ENCODE data around the gene CDAN1.
"Not testable (repeated sequence)": the region's sequence is repeated elsewhere in the genome, so short reads cannot be mapped to it uniquely, and the experiment has no call there.

CDAN1 gene

DNA sequence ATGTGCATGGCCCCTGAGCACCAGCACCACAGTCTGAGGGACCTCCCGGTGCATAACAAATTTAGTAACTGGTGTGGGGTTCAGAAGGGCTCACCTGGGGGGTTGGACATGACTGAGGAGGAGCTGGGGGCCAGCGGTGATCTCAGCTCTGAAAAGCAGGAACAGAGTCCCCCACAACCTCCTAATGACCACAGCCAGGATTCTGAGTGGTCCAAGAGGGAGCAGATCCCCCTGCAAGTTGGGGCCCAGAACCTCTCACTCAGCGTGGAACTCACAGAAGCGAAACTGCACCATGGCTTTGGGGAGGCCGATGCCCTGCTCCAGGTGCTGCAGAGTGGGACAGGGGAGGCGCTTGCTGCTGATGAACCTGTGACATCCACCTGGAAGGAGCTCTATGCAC, 43.0 kb downstream of the CDAN1 start:
- Histone ChIP-seq H3K27me3 (replicated peaks; ENCODE audit: control insufficient read depth, insufficient read depth, low read length, poor library complexity, severe bottlenecking) (no peaks in the 10 kb centered on the region), H3K4me1 (ENCODE audit: control insufficient read depth, insufficient read depth, low read length, poor library complexity, severe bottlenecking) (no peaks in the 10 kb centered on the region), H3K27ac (ENCODE audit: insufficient read depth, low read length, poor library complexity, severe bottlenecking) (no peak overlapping the region), H3K4me3 (ENCODE audit: insufficient read depth, low read depth, low read length, poor library complexity, severe bottlenecking) (no peak overlapping the region), H3K9me3 (ENCODE audit: control insufficient read depth, low read length) (no peaks in the 10 kb centered on the region), H3K36me3 (ENCODE audit: control insufficient read depth, insufficient read depth, low read length) (no peaks in the 10 kb centered on the region)
- no peak for DNase-seq

GRCh38 chr15:42693496-42693895, 43.4 kb downstream of the CDAN1 start:
- Histone ChIP-seq H3K27me3 (replicated peaks; ENCODE audit: control insufficient read depth, insufficient read depth, low read length, poor library complexity, severe bottlenecking) (no peaks in the 10 kb centered on the region), H3K36me3 (ENCODE audit: control insufficient read depth, insufficient read depth, low read length) (no peaks in the 10 kb centered on the region), H3K4me3 (ENCODE audit: insufficient read depth, low read depth, low read length, poor library complexity, severe bottlenecking) (no peak overlapping the region), H3K27ac (ENCODE audit: insufficient read depth, low read length, poor library complexity, severe bottlenecking) (no peak overlapping the region), H3K4me1 (ENCODE audit: control insufficient read depth, insufficient read depth, low read length, poor library complexity, severe bottlenecking) (no peaks in the 10 kb centered on the region), H3K9me3 (ENCODE audit: control insufficient read depth, low read length) (no peaks in the 10 kb centered on the region)
- no peak for DNase-seq

DNA sequence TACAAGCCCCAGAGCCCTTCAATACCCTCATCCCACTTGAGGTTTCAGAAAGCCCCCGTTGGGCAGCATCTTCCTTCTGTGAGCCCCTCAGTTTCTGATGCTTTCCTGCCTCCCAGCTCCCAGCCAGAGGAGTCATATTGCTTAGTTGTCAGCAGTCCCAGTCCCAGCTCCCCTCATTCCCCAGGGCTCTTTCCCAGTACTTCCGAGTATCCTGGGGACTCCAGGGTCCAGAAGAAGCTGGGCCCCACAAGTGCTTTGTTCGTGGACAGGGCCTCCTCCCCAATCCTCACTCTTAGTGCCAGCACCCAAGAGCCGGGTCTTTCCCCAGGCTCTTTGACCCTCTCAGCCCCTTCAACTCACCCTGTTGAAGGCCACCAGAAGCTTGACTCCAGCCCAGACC, 43.9 kb downstream of the CDAN1 start:
- Histone ChIP-seq H3K36me3 (ENCODE audit: control insufficient read depth, insufficient read depth, low read length) (no peaks in the 10 kb centered on the region), H3K4me3 (ENCODE audit: insufficient read depth, low read depth, low read length, poor library complexity, severe bottlenecking) (no peak overlapping the region), H3K27ac (ENCODE audit: insufficient read depth, low read length, poor library complexity, severe bottlenecking) (no peak overlapping the region), H3K27me3 (replicated peaks; ENCODE audit: control insufficient read depth, insufficient read depth, low read length, poor library complexity, severe bottlenecking) (no peaks in the 10 kb centered on the region), H3K4me1 (ENCODE audit: control insufficient read depth, insufficient read depth, low read length, poor library complexity, severe bottlenecking) (no peaks in the 10 kb centered on the region), H3K9me3 (ENCODE audit: control insufficient read depth, low read length) (no peaks in the 10 kb centered on the region)
- no peak for DNase-seq

- no peak for DNase-seq
- H3K27ac ChIP-seq (ENCODE audit: insufficient read depth, low read length, poor library complexity, severe bottlenecking) = no peak overlapping the region
- H3K36me3 ChIP-seq (ENCODE audit: control insufficient read depth, insufficient read depth, low read length) = no peaks in the 10 kb centered on the region
- no peak overlapping the region for H3K4me3 ChIP-seq (ENCODE audit: insufficient read depth, low read depth, low read length, poor library complexity, severe bottlenecking)
- H3K27me3 ChIP-seq (replicated peaks; ENCODE audit: control insufficient read depth, insufficient read depth, low read length, poor library complexity, severe bottlenecking) = no peaks in the 10 kb centered on the region
- H3K9me3 ChIP-seq (ENCODE audit: control insufficient read depth, low read length) = no peaks in the 10 kb centered on the region
- no peaks in the 10 kb centered on the region for H3K4me1 ChIP-seq (ENCODE audit: control insufficient read depth, insufficient read depth, low read length, poor library complexity, severe bottlenecking)
Observed at GRCh38 chr15:42692536-42692935, 44.4 kb downstream of the CDAN1 start.

DNA sequence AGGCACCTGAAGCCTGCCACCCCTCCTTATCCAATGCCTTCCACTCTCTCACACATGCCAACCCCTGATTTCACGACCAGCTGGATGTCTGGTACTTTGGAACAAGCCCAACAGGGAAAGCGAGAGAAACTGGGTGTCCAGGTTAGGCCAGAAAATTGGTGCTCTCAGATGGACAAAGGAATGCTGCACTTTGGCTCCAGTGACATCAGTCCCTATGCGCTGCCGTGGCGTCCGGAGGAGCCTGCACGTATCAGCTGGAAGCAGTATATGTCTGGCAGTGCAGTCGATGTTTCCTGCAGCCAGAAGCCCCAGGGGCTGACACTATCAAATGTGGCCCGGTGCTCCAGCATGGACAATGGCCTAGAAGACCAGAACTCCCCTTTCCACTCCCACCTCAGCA, 45.2 kb downstream of the CDAN1 start:
- H3K9me3 ChIP-seq (ENCODE audit: control insufficient read depth, low read length) = no peaks in the 10 kb centered on the region
- DNase-seq = no peak
- no peaks in the 10 kb centered on the region for H3K4me1 ChIP-seq (ENCODE audit: control insufficient read depth, insufficient read depth, low read length, poor library complexity, severe bottlenecking)
- H3K27ac ChIP-seq (ENCODE audit: insufficient read depth, low read length, poor library complexity, severe bottlenecking) = no peak overlapping the region
- no peaks in the 10 kb centered on the region for H3K27me3 ChIP-seq (replicated peaks; ENCODE audit: control insufficient read depth, insufficient read depth, low read length, poor library complexity, severe bottlenecking)
- no peak overlapping the region for H3K4me3 ChIP-seq (ENCODE audit: insufficient read depth, low read depth, low read length, poor library complexity, severe bottlenecking)
- H3K36me3 ChIP-seq (ENCODE audit: control insufficient read depth, insufficient read depth, low read length) = no peaks in the 10 kb centered on the region

DNA sequence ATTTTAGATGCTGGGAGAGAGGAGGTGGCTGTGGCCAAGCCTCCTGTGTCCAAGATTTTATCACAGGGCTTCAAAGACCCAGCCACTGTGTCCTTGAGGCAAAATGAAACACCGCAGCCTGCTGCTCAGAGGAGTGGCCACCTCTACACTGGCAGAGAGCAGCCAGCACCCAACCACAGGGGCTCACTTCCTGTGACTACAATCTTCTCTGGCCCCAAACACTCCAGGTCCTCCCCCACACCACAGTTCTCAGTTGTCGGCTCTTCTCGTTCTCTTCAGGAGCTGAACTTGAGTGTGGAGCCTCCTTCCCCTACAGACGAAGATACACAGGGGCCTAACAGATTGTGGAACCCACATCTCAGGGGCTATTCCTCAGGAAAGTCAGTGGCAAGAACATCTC, 45.6 kb downstream of the CDAN1 start:
- DNase-seq = no peak

GRCh38 chr15:42688301-42688700, 48.6 kb downstream of the CDAN1 start:
- DNase-seq = no peak
- H3K36me3 ChIP-seq (ENCODE audit: control insufficient read depth, insufficient read depth, low read length) = no peaks in the 10 kb centered on the region
- no peak overlapping the region for H3K4me3 ChIP-seq (ENCODE audit: insufficient read depth, low read depth, low read length, poor library complexity, severe bottlenecking)
- H3K27ac ChIP-seq (ENCODE audit: insufficient read depth, low read length, poor library complexity, severe bottlenecking) = no peak overlapping the region
- H3K27me3 ChIP-seq (replicated peaks; ENCODE audit: control insufficient read depth, insufficient read depth, low read length, poor library complexity, severe bottlenecking) = no peaks in the 10 kb centered on the region
- H3K4me1 ChIP-seq (ENCODE audit: control insufficient read depth, insufficient read depth, low read length, poor library complexity, severe bottlenecking) = no peaks in the 10 kb centered on the region
- no peaks in the 10 kb centered on the region for H3K9me3 ChIP-seq (ENCODE audit: control insufficient read depth, low read length)

More for the DNA sequence above, 45.6 kb downstream of the CDAN1 start:
- Histone ChIP-seq H3K4me1 (ENCODE audit: control insufficient read depth, insufficient read depth, low read length, poor library complexity, severe bottlenecking) (no peaks in the 10 kb centered on the region), H3K4me3 (ENCODE audit: insufficient read depth, low read depth, low read length, poor library complexity, severe bottlenecking) (no peak overlapping the region), H3K36me3 (ENCODE audit: control insufficient read depth, insufficient read depth, low read length) (no peaks in the 10 kb centered on the region), H3K27me3 (replicated peaks; ENCODE audit: control insufficient read depth, insufficient read depth, low read length, poor library complexity, severe bottlenecking) (no peaks in the 10 kb centered on the region), H3K9me3 (ENCODE audit: control insufficient read depth, low read length) (no peaks in the 10 kb centered on the region), H3K27ac (ENCODE audit: insufficient read depth, low read length, poor library complexity, severe bottlenecking) (no peak overlapping the region)

DNA sequence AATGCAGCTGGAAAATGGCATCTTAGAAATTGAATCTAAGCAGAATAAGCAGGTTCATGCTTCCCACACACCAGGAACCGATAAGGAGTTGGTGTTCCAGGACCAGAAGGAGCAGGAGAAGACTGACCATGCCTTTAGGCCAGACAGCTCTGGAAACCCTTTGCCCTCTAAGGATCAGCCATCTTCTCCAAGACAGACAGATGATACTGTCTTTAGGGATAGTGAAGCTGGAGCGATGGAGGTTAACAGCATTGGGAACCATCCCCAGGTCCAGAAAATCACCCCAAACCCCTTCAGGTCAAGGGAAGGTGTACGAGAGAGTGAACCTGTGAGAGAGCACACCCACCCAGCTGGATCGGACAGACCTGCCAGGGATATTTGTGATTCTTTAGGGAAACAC, 49.2 kb downstream of the CDAN1 start:
- H3K36me3 ChIP-seq (ENCODE audit: control insufficient read depth, insufficient read depth, low read length) = no peaks in the 10 kb centered on the region

DNA sequence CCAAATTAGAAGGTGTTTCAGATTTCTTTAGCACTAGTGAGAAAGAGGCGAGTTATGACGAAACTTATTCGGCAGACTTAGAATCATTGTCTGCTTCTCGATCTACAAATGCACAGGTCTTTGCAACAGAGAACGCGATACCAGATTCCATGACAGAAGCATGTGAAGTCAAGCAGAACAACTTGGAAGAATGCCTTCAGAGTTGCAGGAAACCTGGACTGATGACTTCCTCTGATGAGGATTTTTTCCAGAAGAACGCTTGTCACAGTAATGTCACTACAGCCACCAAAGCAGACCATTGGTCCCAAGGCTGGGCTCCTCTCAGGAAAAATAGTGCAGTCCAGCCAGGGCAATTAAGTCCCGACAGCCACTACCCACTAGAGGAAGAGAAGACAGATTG, 50.6 kb downstream of the CDAN1 start:
- H3K4me1 ChIP-seq (ENCODE audit: control insufficient read depth, insufficient read depth, low read length, poor library complexity, severe bottlenecking) = no peaks in the 10 kb centered on the region
- no peaks in the 10 kb centered on the region for H3K27me3 ChIP-seq (replicated peaks; ENCODE audit: control insufficient read depth, insufficient read depth, low read length, poor library complexity, severe bottlenecking)
- H3K27ac ChIP-seq (ENCODE audit: insufficient read depth, low read length, poor library complexity, severe bottlenecking) = no peak overlapping the region
- DNase-seq = no peak
- H3K9me3 ChIP-seq (ENCODE audit: control insufficient read depth, low read length) = no peaks in the 10 kb centered on the region
- H3K36me3 ChIP-seq (ENCODE audit: control insufficient read depth, insufficient read depth, low read length) = no peaks in the 10 kb centered on the region
- no peak overlapping the region for H3K4me3 ChIP-seq (ENCODE audit: insufficient read depth, low read depth, low read length, poor library complexity, severe bottlenecking)

More for the DNA sequence above, 49.2 kb downstream of the CDAN1 start:
- H3K27me3 ChIP-seq (replicated peaks; ENCODE audit: control insufficient read depth, insufficient read depth, low read length, poor library complexity, severe bottlenecking) = no peaks in the 10 kb centered on the region
- no peak overlapping the region for H3K27ac ChIP-seq (ENCODE audit: insufficient read depth, low read length, poor library complexity, severe bottlenecking)
- no peaks in the 10 kb centered on the region for H3K9me3 ChIP-seq (ENCODE audit: control insufficient read depth, low read length)
- no peaks in the 10 kb centered on the region for H3K4me1 ChIP-seq (ENCODE audit: control insufficient read depth, insufficient read depth, low read length, poor library complexity, severe bottlenecking)
- DNase-seq = no peak
- no peak overlapping the region for H3K4me3 ChIP-seq (ENCODE audit: insufficient read depth, low read depth, low read length, poor library complexity, severe bottlenecking)

GRCh38 chr15:42681119-42681518, 55.8 kb downstream of the CDAN1 start:
- H3K27me3 ChIP-seq (replicated peaks; ENCODE audit: control insufficient read depth, insufficient read depth, low read length, poor library complexity, severe bottlenecking) = no peaks in the 10 kb centered on the region
- H3K36me3 ChIP-seq (ENCODE audit: control insufficient read depth, insufficient read depth, low read length) = no peaks in the 10 kb centered on the region
- no peaks in the 10 kb centered on the region for H3K4me1 ChIP-seq (ENCODE audit: control insufficient read depth, insufficient read depth, low read length, poor library complexity, severe bottlenecking)
- H3K27ac ChIP-seq (ENCODE audit: insufficient read depth, low read length, poor library complexity, severe bottlenecking) = no peak overlapping the region
- DNase-seq = no peak
- H3K9me3 ChIP-seq (ENCODE audit: control insufficient read depth, low read length) = no peaks in the 10 kb centered on the region
- H3K4me3 ChIP-seq (ENCODE audit: insufficient read depth, low read depth, low read length, poor library complexity, severe bottlenecking) = no peak overlapping the region

DNA sequence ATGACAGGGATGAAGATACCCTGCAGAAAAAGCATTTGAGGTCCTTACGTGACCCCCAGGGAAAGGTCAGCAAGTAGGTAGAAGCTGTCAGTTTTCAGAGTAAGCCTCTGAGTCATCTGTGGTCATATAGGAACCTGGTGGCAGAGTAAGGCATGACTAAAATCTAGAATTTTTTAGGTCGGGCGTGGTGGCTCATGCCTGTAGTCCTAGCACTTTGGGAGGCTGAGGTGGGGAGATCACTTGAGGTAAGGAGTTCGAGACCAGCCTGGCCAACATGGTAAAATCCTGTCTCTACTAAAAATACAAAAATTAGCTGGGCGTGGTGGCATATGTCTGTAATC, 56.8 kb downstream of the CDAN1 start:
- not testable (repeated sequence) for H3K36me3 ChIP-seq (ENCODE audit: control insufficient read depth, insufficient read depth, low read length); H3K27ac ChIP-seq (ENCODE audit: insufficient read depth, low read length, poor library complexity, severe bottlenecking); DNase-seq; H3K9me3 ChIP-seq (ENCODE audit: control insufficient read depth, low read length); H3K4me1 ChIP-seq (ENCODE audit: control insufficient read depth, insufficient read depth, low read length, poor library complexity, severe bottlenecking); H3K4me3 ChIP-seq (ENCODE audit: insufficient read depth, low read depth, low read length, poor library complexity, severe bottlenecking); H3K27me3 ChIP-seq (replicated peaks; ENCODE audit: control insufficient read depth, insufficient read depth, low read length, poor library complexity, severe bottlenecking)

All from effector memory CD4-positive, alpha-beta T cell (primary cell).